Measurements from ENCODE around the gene CCL4. TPM values are rescaled to one million over a fixed set of nuclear protein-coding genes. Genes with fewer than 3 reads are reported as not detected.

The CCL4 gene
- total RNA-seq, 2 experiments from 2014 or later = 66.7 to 367 TPM

DNA sequence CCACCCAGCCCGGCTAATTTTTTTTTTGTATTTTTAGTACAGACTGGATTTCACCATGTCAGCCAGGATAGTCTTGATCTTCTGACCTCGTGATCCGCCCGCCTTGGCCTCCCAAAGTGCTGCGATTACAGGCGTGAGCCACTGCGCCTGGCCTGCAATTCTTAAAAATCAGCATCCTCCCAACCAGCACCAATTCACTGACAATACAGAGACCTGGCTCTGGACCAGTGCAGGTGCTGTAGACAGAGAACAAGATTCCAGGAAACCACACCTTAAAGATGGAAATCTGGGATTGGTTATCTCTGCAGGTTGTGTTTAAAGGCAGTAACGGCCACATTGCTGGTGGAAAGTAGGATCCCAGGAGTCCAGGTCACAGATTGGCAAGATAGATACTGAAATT lies 39.2 kb downstream of the CCL4 start:
- Mint-ChIP-seq H3K36me3 (peaks cover 8% of the 10 kb centered on the region), H3K27ac (no peak overlapping the region), H3K9me3 (ENCODE audit: low read depth) (no peaks in the 10 kb centered on the region), H3K27me3 (no peaks in the 10 kb centered on the region), H3K4me3 (no peak overlapping the region), H3K4me1 (peaks cover 34% of the 10 kb centered on the region)
- ATAC-seq = no peak
- CTCF ChIA-PET = interaction anchor here (1.7 to 16.5 kb wide), 2 partner anchors 69 to 168 kb away, joined by 6 to 465 read pairs; partner anchors contain the start of gene CCL16
- DNase-seq = no peak

DNA sequence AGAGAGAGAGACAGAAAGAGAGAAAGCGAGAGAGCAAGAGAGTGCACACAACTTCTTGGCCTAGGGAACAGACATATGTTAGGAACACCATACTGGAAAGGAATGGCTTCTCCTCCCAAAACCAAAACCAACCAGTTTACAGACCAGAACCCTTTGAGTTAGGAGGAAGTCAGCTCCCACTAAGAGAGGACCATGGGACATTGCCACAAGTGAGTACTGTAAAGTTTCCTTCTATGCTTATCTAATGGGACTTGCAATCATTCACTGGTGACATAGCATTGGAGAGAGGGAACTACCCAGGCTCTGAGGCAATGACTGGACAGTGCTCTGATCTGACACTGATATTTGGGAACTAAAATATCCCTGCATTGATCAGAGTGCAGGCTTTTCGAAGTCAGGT lies 40.4 kb downstream of the CCL4 start:
- DNase-seq = no peak
- H3K9me3 Mint-ChIP-seq (ENCODE audit: low read depth) = no peaks in the 10 kb centered on the region

DNA sequence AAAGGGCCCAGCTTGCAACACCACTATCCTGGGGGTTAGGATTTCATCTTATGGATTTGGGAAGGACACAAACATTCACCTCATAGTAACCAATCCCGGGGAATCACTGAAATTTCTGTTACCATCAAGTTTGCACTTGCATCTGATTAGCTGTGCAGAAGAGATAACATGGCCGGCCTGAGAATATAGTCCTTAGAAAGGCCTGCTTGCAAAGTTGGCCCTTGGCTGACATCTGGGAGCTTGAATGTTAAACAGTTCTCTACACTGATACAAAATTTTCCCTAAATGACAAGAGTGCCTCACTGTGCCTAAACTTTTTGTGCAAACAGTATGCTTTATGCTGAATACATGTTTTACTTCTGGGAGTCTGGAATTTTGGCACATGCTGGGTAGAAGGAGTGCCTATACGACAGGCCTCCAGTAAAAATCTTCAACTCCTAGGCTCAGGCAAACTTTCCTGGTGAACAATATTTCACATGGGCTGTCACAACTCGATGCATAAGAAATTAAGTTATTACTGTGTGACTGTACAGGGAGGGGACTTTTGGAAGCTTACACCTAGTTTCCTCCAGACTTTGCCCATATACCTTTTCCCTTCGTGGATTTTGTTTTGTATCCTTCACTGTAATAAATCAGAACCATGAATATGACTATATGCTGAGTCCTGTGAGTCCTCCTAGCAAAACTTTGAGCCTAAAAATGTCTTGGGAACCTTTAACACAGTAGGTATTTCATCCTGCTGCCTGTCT lies 41.5 kb downstream of the CCL4 start:
- no peak for DNase-seq
- CTCF ChIA-PET = interaction anchor here (1.2 to 16.5 kb wide), 5 partner anchors 20 to 297 kb away, joined by 3 to 465 read pairs (median 3); partner anchors contain the start of genes CCL16 and CCL4
- peaks cover 2% of the 10 kb centered on the region for H3K27me3 Mint-ChIP-seq
- ATAC-seq = no peak
- H3K9me3 Mint-ChIP-seq (ENCODE audit: low read depth) = no peaks in the 10 kb centered on the region
- H3K4me3 Mint-ChIP-seq = no peak overlapping the region
- peaks cover 3% of the 10 kb centered on the region for H3K36me3 Mint-ChIP-seq
- peaks cover 47% of the 10 kb centered on the region for H3K4me1 Mint-ChIP-seq
- H3K27ac Mint-ChIP-seq = no peak overlapping the region

More for the DNA sequence above, 40.4 kb downstream of the CCL4 start:
- no peak overlapping the region for H3K4me3 Mint-ChIP-seq
- CTCF ChIA-PET = interaction anchor here (16.5 kb wide), 1 partner anchor 169 kb away, joined by 465 read pairs; the partner anchor contains the start of gene CCL16
- no peak overlapping the region for H3K27ac Mint-ChIP-seq
- peaks cover 40% of the 10 kb centered on the region for H3K4me1 Mint-ChIP-seq
- H3K36me3 Mint-ChIP-seq = peaks cover 3% of the 10 kb centered on the region
- no peak for ATAC-seq
- no peaks in the 10 kb centered on the region for H3K27me3 Mint-ChIP-seq

DNA sequence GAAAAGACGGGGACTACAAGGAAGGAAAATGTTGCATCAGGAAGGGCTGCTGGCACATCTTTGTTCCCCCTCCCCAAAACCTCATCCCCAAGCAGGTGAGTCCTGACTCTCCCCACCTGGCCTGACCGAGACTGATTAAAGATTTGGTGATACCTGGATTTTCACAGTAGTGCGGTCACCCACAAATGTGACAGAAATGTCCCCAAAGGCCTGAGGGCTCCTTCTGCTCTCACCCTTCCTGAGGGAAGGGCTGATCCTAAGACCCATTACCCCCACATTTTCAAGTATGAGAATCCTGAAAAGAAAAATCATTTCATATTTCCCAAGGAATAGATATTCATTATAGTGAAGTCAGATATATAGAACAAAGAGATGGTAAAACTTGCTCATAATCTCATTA lies 44.0 kb downstream of the CCL4 start:
- peaks cover 2% of the 10 kb centered on the region for H3K36me3 Mint-ChIP-seq
- H3K27ac Mint-ChIP-seq = no peak overlapping the region
- CTCF ChIA-PET = interaction anchor here (1.0 to 16.5 kb wide), 9 partner anchors 59 to 200 kb away, joined by 3 to 465 read pairs (median 4); partner anchors contain the start of gene CCL16
- peaks cover 35% of the 10 kb centered on the region for H3K4me1 Mint-ChIP-seq
- ATAC-seq (no peak), DNase-seq (no peak)
- H3K9me3 Mint-ChIP-seq (ENCODE audit: low read depth) = no peaks in the 10 kb centered on the region
- H3K4me3 Mint-ChIP-seq = peak overlapping the region; percentile 52
- peaks cover 11% of the 10 kb centered on the region for H3K27me3 Mint-ChIP-seq

DNA sequence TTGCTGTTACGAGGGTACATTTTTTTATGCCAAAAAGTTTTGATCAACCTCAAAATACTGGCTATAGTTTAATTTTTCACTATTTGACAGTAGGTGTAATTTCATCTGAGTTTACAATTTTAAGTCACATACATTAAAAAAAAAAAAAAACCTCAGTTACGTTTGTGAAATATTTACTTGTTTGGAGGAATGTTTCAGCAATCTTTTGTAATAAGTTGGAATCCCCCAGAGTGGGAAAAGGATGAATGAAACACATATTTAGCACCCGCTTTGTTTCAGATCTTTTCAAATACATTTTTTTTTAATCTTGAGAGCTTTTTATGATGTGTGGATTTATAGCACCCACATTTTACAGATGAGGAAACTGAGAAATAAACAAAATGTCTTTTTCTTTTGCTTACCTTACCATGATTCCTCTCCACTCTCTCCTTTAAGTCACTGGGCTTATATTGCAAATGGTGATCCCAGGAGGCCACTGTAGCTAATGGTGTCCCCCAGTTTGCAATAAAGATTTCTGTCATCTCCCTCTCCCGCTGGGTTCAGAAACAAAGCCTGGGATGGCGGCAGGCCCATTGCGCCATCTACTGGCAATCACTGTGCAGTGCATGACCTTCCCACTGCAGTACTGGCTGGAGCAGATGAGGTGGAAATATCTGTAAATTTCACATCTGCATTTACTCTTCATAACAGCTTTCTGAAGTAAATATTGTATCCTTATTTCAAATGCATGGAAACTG lies 45.1 kb downstream of the CCL4 start:
- H3K36me3 Mint-ChIP-seq = peaks cover 1% of the 10 kb centered on the region
- no peaks in the 10 kb centered on the region for H3K9me3 Mint-ChIP-seq (ENCODE audit: low read depth)
- H3K27me3 Mint-ChIP-seq = peaks cover 17% of the 10 kb centered on the region
- ATAC-seq = peak; percentile 95
- peak overlapping the region; percentile 67 for H3K27ac Mint-ChIP-seq
- peak overlapping the region; percentile 50 for H3K4me3 Mint-ChIP-seq
- DNase-seq = peak; percentile 81
- CTCF ChIA-PET = interaction anchor here (0.6 to 16.5 kb wide), 43 partner anchors 12 to 384 kb away, joined by 3 to 465 read pairs (median 4); partner anchors contain the start of genes CCL16, CCL23 and CCL3
- peaks cover 44% of the 10 kb centered on the region for H3K4me1 Mint-ChIP-seq

DNA sequence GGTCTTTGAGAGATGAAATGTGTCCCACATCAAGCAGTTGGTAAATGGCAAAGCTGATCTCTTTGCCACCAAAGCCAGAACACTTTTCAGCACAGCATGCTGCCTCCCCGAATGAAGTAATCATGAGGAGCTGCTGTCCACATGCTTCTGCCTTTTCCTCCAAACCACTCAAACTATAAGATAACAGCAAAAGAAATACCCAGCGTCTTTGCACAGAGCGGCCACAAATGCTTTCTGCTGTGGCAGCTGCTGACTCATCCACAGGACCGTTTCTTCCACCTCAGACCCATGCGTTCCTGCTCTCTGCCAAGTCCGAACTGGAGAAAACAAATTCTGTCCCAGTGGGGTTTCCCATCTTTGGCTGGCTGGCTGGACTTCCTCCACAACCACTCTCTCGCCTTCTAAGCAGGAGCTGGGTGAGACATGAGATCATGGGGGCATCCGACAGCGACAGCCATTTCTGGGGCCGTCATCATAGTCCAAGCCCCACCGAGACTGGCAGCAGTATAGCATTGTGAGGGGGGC lies 45.7 kb downstream of the CCL4 start:
- CTCF ChIA-PET = interaction anchor here (0.7 to 16.5 kb wide), 35 partner anchors 16 to 385 kb away, joined by 3 to 465 read pairs (median 4); partner anchors contain the start of genes CCL16 and CCL23
- peak; percentile 31 for ATAC-seq
- H3K4me3 Mint-ChIP-seq = no peak overlapping the region
- peaks cover 50% of the 10 kb centered on the region for H3K4me1 Mint-ChIP-seq
- peaks cover 20% of the 10 kb centered on the region for H3K27me3 Mint-ChIP-seq
- H3K27ac Mint-ChIP-seq = no peak overlapping the region
- H3K9me3 Mint-ChIP-seq (ENCODE audit: low read depth) = no peaks in the 10 kb centered on the region
- no peak for DNase-seq
- H3K36me3 Mint-ChIP-seq = no peaks in the 10 kb centered on the region

DNA sequence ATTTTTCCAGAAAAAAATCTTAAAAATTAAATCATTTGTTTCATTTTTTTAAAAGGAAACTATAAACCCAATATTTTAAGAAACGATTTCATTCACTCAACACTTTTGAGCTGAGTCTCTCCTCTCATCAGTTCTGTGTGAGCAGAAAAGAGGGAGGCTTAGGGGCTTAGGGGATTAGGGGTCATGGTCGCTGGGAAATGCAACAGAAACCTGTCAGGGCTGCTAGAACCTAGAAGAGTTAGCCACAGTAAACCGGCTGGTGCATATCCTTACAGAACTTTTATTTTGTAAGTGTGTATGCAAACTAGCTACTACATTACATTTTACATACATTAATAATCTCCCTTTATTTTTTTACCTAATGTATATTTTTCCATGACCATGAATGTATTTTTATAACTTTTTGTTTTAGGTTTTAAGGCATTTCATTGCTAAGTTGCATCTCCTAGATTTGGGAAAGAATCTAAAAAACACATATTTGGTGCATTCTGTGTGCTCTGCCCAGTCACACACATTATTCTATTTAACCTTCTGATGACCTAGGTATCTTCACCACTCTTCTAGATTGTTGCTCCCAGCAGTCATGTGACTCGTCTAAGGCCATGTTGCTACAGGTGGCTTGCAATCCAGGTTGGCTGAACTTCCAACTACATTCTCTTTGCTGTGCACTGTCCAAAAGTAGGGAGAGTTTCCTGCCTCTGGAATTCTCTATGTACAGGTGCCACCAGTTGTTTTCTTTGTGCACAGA lies 48.4 kb downstream of the CCL4 start:
- CTCF ChIA-PET = interaction anchor here (16.5 kb wide), 1 partner anchor 177 kb away, joined by 465 read pairs; the partner anchor contains the start of gene CCL16
- Mint-ChIP-seq H3K9me3 (ENCODE audit: low read depth) (no peaks in the 10 kb centered on the region), H3K4me3 (no peak overlapping the region), H3K27me3 (peaks cover 27% of the 10 kb centered on the region), H3K4me1 (peaks cover 34% of the 10 kb centered on the region), H3K27ac (no peak overlapping the region), H3K36me3 (no peaks in the 10 kb centered on the region)
- ATAC-seq (no peak), DNase-seq (no peak)

DNA sequence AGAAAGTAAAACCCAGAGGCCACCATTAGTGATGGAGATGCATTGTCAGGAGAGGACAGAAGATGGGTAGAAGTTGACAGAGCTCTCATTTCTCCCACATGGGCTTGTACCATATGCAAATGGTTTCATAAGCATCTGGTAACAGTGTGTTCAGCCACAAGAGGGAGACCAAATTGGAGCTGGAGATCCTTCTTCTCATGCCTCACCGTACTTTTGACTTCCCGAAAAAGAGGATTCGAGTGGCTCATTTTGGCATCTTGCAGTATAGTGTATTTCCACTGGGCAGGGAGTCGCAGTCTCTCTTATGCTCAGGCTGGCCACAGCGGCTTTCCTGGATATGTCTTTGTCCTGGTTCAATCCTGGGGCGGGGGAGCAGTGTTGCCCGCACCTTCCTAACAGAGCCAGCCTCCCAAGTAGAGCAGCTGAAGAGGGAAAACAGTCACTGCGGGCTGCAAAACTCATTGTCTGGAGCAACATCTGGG lies 49.1 kb downstream of the CCL4 start:
- peaks cover 28% of the 10 kb centered on the region for H3K27me3 Mint-ChIP-seq
- no peak overlapping the region for H3K27ac Mint-ChIP-seq
- CTCF ChIA-PET = interaction anchor here (16.5 kb wide), 1 partner anchor 178 kb away, joined by 465 read pairs; the partner anchor contains the start of gene CCL16
- ATAC-seq = no peak
- no peaks in the 10 kb centered on the region for H3K36me3 Mint-ChIP-seq
- H3K4me1 Mint-ChIP-seq = peaks cover 29% of the 10 kb centered on the region
- no peak overlapping the region for H3K4me3 Mint-ChIP-seq
- DNase-seq = no peak
- no peaks in the 10 kb centered on the region for H3K9me3 Mint-ChIP-seq (ENCODE audit: low read depth)

DNA sequence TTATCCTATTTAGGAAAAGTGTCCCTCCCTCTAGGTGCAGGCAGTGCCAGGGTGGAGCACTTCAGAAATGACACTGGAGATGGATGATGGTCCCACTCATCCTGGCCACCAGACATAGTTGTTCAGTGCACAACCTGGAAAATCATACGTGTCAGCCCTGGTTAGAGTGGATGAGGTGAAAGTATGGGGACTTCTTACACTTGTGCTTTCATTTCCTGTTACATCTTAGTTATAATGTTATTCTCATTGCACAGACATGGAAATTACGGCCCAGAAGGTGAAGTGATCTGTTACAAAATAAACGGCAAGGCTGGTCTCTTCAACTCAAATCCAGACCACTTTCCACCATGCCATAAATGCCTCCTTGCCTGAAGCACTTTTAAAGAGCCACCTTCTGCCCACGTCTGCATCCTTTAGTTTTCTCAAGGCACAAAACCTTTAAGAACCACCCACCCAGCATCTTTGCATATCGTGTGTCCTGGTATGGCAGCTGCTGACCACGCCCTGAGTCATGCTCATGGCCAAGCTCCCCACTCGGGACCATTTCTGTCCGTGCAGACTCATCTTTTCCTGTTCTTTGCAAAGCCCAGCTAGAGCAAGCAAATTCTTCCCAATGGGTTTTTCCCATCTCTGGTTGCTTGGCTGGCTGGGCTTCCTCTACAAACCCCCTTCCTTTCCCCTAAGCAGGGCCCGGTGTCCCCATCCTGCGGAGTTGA lies 50.4 kb downstream of the CCL4 start:
- no peak for DNase-seq
- CTCF ChIA-PET = interaction anchor here (16.5 kb wide), 1 partner anchor 179 kb away, joined by 465 read pairs; the partner anchor contains the start of gene CCL16
- no peaks in the 10 kb centered on the region for H3K36me3 Mint-ChIP-seq
- H3K27me3 Mint-ChIP-seq = peaks cover 32% of the 10 kb centered on the region
- H3K9me3 Mint-ChIP-seq (ENCODE audit: low read depth) = no peaks in the 10 kb centered on the region
- ATAC-seq = peak; percentile 11
- no peak overlapping the region for H3K27ac Mint-ChIP-seq
- H3K4me3 Mint-ChIP-seq = no peak overlapping the region
- H3K4me1 Mint-ChIP-seq = peaks cover 21% of the 10 kb centered on the region

Other genes with a start within 250 kb of the CCL4 start
- 1 to 10 TPM; 6.4 to 6.7 TPM for gene HEATR9, start 234.9 kb upstream of the CCL4 start, total RNA-seq
- 1,000 to 10,000 TPM in 1 of 2 experiments, 100 to 1,000 TPM in 1; 973 to 1,249 TPM for gene CCL5, start 223.5 kb upstream of the CCL4 start, total RNA-seq
- gene RDM1, start 173.1 kb upstream of the CCL4 start, total RNA-seq = 10 to 100 TPM; 13.5 to 18.5 TPM
- gene LYZL6, start 160.1 kb upstream of the CCL4 start, total RNA-seq = not detected
- gene CCL16, start 122.3 kb upstream of the CCL4 start, total RNA-seq = not detected
- not detected for gene CCL14, start 117.1 kb upstream of the CCL4 start, total RNA-seq
- gene CCL15, start 102.3 kb upstream of the CCL4 start, total RNA-seq = not detected
- under 1 TPM in 1 of 2 experiments, not detected in 1; 0.82 TPM for gene CCL23, start 85.9 kb upstream of the CCL4 start, total RNA-seq
- not detected for gene CCL18, start 39.6 kb upstream of the CCL4 start, total RNA-seq
- 100 to 1,000 TPM in 1 of 2 experiments, 10 to 100 TPM in 1; 77.2 to 634 TPM for gene CCL3, start 13.7 kb upstream of the CCL4 start, total RNA-seq
- 1 to 10 TPM; 5.8 to 9.9 TPM for gene TBC1D3B, start 72.8 kb downstream of the CCL4 start, total RNA-seq
- 10 to 100 TPM; 10.5 to 35.6 TPM for gene CCL3L1, start 92.9 kb downstream of the CCL4 start, total RNA-seq
- 10 to 100 TPM; 22.8 to 56.5 TPM for gene CCL4L2, start 107.2 kb downstream of the CCL4 start, total RNA-seq
- gene TBC1D3I, start 160.7 kb downstream of the CCL4 start, total RNA-seq = 1 to 10 TPM in 1 of 2 experiments, under 1 TPM in 1; 0.45 to 1.1 TPM
- not detected for gene TBC1D3G, start 220.1 kb downstream of the CCL4 start, total RNA-seq